Activated CD4-positive, alpha-beta T cell treated with anti-CD3 and anti-CD28 coated beads, Interleukin-2, amount 10 ng/mL, durations not matched to agents 24 days and 14 days (primary cell): Measurements from ENCODE around the gene MMP14. TPM values are rescaled to one million over a fixed set of nuclear protein-coding genes. Genes with fewer than 3 reads are reported as not detected.

ENCODE experiments used
- DNase-seq: peaks from one replicate; pipeline ENCODE4 v3.0.0; 2022
- H3K27ac Mint-ChIP-seq: one replicate; pipeline ENCODE4 v1.8.0; 2022; ENCODE audit warnings: mild to moderate bottlenecking, mixed read lengths
- H3K27me3 Mint-ChIP-seq: one replicate; pipeline ENCODE4 v1.8.0; 2022; ENCODE audit warnings: mixed read lengths
- H3K36me3 Mint-ChIP-seq: one replicate; pipeline ENCODE4 v1.8.0; 2022; ENCODE audit warnings: low read depth, mild to moderate bottlenecking, mixed read lengths
- H3K4me1 Mint-ChIP-seq: one replicate; pipeline ENCODE4 v1.8.0; 2021; ENCODE audit warnings: mixed read lengths
- H3K4me3 Mint-ChIP-seq: one replicate; pipeline ENCODE4 v1.8.0; 2022; ENCODE audit warnings: mild to moderate bottlenecking, moderate library complexity, mixed read lengths
- H3K9me3 Mint-ChIP-seq: one replicate; pipeline ENCODE4 v1.8.0; 2021; ENCODE audit warnings: mixed read lengths
- intact Hi-C: fragments of 100-400 bp; cut with micrococcal nuclease; formaldehyde crosslinking; loops from one replicate; pipeline ENCODE4 v1.15.1; 2023
- total RNA-seq: library from RNA; stranded (reverse); gene quantifications from 2 replicates; pipeline ENCODE4 v1.2.3, GENCODE V29; 2022

Gene MMP14
- total RNA-seq, 1 donor from 2014 or later, result 3.2 TPM

GRCh38 chr14:22897357-22897756 is 61.0 kb downstream of the MMP14 start:
- no peaks in the 10 kb centered on the region for H3K9me3 Mint-ChIP-seq
- intact Hi-C loops, result no loop called here
- DNase-seq, result no peak
- H3K27me3 Mint-ChIP-seq, result no peaks in the 10 kb centered on the region
- H3K27ac Mint-ChIP-seq, result no peak overlapping the region
- H3K4me1 Mint-ChIP-seq, result peaks cover 14% of the 10 kb centered on the region
- peaks cover 20% of the 10 kb centered on the region for H3K36me3 Mint-ChIP-seq
- no peak overlapping the region for H3K4me3 Mint-ChIP-seq

Other genes starting within 250 kb of the MMP14 start
- gene DAD1, start 247.4 kb upstream of the MMP14 start, total RNA-seq, result 255 and 266 TPM in 2 replicates
- gene ABHD4, start 238.3 kb upstream of the MMP14 start, total RNA-seq, result 9.7 and 10.3 TPM in 2 replicates
- gene OR6J1, start 192.2 kb upstream of the MMP14 start, total RNA-seq, result not detected in 2 replicates
- 119 and 126 TPM in 2 replicates for gene OXA1L, start 69.9 kb upstream of the MMP14 start, total RNA-seq
- gene SLC7A7, start 21.1 kb upstream of the MMP14 start, total RNA-seq, result 0.40 TPM in 1 of 2 replicates, not detected in the other
- gene MRPL52, start 6.7 kb upstream of the MMP14 start, total RNA-seq, result 189 and 194 TPM in 2 replicates
- gene LRP10, start 35.2 kb downstream of the MMP14 start, total RNA-seq, result 34.2 and 35.2 TPM in 2 replicates
- gene REM2, start 46.6 kb downstream of the MMP14 start, total RNA-seq, result 0.28 and 0.33 TPM in 2 replicates
- 82.7 and 90.2 TPM in 2 replicates for gene RBM23, start 82.6 kb downstream of the MMP14 start, total RNA-seq
- 198 and 200 TPM in 2 replicates for gene PRMT5, start 92.8 kb downstream of the MMP14 start, total RNA-seq
- gene HAUS4, start 120.5 kb downstream of the MMP14 start, total RNA-seq, result 59.4 and 63.1 TPM in 2 replicates
- gene AJUBA, start 146.0 kb downstream of the MMP14 start, total RNA-seq, result 2.4 and 2.7 TPM in 2 replicates
- gene C14orf93, start 173.6 kb downstream of the MMP14 start, total RNA-seq, result 6.7 and 8.2 TPM in 2 replicates
- 150 TPM in 2 replicates for gene PSMB5, start 198.3 kb downstream of the MMP14 start, total RNA-seq
- gene PSMB11, start 205.6 kb downstream of the MMP14 start, total RNA-seq, result not detected in 2 replicates
- gene CDH24, start 220.9 kb downstream of the MMP14 start, total RNA-seq, result 1.6 and 1.7 TPM in 2 replicates